HG03521 (cell line): ENCODE data around the gene MTMR1.

Experiments used
- ATAC-seq: cut with Tn5 transposase; IDR thresholded peaks from one replicate; pipeline ENCODE4 v1.9.1; 2021; ENCODE audit warnings: mild to moderate bottlenecking, moderate library complexity; ENCODE audit not compliant: unreplicated experiment

The MTMR1 gene

GRCh38 chrX:150692831-150693724 is at the start of gene MTMR1:
Gene MTMR1, plus strand, starts transcription at chrX:150693396. Its CDS starts 135 bp downstream, at chrX:150693531.
- peak; percentile 37 for ATAC-seq

DNA sequence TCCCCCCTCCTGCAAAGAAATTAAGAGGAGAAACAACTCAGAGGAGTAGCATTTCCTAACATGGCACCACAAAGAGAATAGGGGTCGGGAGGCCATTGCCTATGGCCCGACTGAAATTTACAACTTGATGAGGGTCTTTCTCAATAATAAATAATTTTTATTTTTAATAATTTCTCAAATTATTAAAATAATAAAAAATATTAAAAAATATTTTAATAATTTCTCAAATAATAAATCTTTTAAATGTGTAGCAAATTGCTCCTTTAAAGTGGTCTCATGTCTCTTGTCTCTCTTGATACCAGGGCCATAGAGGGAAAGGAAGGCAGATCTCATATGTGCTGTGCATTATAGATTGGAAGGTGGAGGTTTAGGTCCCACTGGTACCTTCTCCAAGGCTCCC is 49.2 kb upstream of the MTMR1 start:
- ATAC-seq = no peak

- ATAC-seq = no peak
Measured at GRCh38 chrX:150644422-150644821, 48.8 kb upstream of the MTMR1 start.

DNA sequence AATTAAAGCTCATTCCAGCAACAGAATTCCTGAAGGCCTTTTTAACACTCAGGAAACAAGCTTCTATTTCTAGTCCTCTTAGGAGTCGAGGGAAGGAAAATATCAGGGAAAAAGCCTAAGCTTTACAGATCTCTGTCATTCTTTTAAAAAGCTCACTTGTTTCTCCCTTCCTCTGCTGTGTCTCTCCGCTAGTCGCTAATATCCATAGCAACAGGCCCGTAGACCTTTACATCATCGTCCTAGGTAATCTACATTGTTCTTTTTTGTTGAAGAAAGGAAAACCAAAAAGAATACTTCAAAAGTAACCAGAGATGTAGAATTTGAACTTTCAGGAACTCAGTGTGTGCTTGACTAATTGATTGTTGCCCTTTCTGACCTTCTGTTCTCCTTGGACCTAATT is 45.9 kb upstream of the MTMR1 start:
- ATAC-seq = no peak

DNA sequence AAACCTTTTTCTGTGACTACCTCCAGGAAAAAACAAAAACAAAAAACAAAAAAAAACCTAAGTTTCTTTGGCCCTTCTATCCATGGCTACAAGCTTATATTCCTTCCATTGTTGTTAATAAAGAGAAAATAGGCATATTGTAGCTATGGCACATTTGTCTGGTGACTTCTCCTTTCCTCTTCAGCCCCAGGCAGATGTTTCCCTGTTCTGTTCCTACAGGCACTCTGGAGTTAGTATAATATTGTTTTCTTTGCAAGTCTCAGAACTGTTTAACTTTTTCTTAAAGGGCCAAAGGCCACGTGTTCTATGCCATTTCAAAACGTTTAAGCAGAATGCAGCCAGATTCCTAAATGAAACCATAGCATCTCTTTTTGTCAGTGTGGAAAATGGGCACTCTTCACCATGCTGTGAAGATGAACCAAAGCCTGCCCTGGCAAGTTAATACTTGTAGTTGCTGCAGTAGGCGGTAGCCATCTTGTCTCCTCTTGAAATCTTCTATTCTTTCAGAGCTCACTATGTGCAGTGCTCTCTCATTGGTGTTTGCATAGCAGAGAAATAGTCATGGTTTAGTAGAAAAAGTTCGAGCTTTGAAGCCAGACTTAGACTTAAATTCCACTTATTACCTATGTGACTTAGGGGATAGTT is 44.8 kb upstream of the MTMR1 start:
- ATAC-seq = no peak

- ATAC-seq = no peak
Measured at GRCh38 chrX:150649096-150649870, 43.9 kb upstream of the MTMR1 start.

DNA sequence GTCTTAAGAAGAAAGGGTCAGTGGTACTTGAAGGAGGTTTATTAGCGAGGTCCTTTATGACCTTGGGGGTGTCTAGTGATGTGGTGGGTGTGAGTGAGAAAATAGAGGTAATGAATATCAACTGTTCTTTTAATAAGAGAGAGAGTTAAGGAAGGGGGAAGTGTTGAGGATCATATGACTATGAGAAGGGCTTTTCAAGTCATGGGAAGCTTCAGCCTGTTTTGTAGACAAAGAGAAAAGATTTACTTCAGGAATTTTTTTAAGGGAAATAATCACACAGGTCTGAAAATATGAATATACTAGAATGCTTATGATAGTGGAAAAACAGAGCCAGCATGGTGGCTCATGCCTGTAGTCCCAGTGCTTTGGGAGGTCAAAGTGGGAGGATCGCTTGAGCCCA is 41.3 kb upstream of the MTMR1 start:
- no peak for ATAC-seq

DNA sequence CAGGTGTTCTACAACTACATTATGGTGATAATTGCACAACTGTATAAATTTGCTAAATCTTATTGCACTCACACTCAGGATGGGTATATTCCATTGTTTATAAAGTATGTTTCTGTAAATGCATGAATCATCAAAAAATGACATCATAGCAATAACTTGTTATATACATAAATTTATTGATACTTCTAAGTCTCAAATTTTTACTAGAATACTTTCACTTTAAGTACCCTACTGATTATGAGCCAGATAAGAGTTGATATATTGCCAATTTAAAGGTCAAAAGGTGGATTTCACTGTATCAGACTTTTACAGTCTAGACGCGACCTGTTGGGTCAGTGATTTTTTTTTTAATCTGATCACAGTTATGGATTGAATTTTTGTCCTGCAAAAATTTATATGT is 37.4 kb upstream of the MTMR1 start:
- no peak for ATAC-seq

- ATAC-seq = no peak
Measured at GRCh38 chrX:150663073-150663472, 30.1 kb upstream of the MTMR1 start.

DNA sequence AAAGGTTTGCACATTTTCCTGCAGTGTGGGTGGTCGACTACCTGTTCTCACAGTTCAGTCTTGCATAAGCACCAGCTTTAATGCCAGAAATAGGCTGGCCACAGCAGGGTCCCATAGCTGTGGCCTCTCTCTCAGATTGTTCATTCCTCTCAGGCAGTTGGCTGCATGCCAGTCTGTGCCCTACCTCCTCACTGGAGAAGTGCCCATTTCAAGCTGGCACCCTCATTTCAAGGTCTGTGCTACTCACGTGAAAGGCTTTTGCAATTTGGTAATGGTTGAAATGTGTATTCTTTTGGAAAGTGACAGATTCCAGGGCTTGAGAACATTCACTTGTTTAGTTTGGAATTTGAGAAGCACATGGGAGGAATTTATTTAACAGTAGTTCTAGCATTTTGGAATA is 28.9 kb upstream of the MTMR1 start:
- no peak for ATAC-seq

- ATAC-seq = no peak
Measured at GRCh38 chrX:150676221-150676620, 17.0 kb upstream of the MTMR1 start.

- no peak for ATAC-seq
Measured at GRCh38 chrX:150680974-150681373, 12.2 kb upstream of the MTMR1 start.

DNA sequence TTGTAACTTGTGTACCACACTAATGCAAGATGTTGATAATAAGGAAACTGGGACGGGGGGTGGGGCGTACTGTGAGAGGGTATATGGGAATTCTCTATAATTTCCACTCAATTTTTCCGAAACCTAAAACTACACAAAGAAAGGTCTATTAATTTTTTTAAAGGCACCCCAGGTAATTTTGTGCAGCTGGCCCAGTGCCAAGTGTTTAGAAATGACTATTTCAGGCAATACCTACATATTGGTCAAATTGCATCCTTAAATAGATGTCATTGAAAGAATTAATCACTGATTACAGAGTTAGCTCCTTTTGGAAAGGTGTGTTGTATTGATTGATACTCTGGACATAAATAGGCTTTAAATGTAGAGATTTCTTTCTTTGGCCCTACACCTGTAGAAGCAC is 10.1 kb upstream of the MTMR1 start:
- no peak for ATAC-seq

GRCh38 chrX:150683536-150684146 is 9.6 kb upstream of the MTMR1 start:
- no peak for ATAC-seq

DNA sequence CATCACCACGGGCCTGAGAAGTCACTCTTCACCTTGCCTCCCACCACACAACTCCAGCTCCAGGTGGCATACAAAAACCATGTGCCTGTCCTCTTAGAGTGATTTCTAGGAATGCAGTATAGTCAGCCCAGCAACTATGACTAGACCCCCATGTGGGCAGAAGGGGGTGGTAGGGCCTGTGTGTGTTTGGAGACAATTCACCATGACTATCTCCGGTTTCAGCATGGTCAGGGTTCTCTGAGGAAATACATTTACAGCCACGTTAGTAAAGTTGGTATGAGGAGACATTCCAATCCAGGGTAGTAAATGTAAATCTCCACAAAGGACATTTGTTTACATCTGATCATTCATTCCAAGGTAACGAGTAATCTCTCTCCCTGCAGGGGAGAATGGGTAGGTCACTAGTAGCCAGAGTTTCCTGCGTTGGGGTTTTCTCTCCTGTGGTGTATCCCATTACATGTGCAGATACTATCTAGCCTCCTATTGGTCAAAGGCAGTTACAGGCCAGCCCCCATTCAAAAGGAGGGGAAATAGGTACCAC is 4.2 kb upstream of the MTMR1 start:
- no peak for ATAC-seq

- no peak for ATAC-seq
Measured at GRCh38 chrX:150690126-150690525, 3.1 kb upstream of the MTMR1 start.

DNA sequence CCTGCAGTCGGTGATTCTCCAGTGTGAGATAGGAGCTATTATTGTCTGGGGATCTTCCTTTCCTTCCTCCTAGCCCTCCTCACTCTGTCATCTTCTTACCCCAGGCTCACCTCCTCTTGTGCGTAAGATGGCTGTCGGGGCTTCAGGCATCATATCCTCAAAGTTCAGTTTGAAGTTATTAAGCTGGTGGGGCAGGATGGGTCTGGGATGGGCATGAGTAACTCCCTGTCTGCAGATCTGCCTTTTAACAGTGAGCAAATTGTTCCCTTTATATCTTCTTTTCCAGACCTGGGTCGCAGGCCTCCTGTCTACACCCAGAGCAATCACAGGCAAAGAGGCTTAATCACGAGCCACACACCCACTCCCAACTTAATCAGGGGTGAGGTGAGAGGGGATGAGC is 900 bp upstream of the MTMR1 start:
- ATAC-seq = no peak

DNA sequence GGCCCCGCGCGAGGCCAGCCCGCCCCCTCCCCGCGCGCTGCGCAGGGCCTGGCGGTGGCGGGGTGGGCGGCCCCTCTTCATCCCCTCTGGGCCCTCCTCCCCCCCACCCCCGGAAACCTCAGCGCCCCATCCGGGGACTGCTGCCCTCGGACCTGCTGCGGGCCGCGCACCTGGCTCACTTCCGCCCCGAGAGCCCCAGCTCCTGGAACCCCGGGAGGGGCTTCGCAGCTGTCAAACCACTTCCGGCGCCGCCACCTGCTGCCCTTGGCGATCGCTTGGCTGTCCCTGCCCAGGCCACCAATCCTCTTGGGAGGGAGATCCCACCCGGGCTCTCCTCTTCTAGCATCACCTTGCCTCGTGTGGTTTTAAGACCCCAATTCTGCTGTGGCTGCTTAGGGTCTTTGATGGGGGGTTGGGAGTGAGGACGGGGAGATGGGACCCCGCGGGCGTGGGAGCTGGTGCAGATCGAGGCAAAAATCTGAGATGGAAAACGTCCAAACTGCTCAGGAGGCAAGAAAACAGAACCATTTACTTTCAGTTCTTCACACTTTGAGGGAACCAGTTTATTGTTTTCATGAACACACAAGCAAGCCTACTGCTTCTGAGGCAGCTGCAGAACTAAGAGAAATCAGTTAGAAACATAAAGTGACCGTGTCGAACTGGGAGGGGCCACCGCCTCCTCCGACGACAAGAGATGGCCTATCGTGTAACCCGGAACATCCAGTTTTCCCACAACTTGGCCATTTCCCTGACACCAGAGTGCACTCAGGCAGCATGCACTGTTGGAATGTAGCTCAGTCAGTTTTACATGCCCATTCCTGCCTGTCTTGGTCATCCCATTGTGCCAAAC is 754 bp downstream of the MTMR1 start:
- ATAC-seq = peak; percentile 66

DNA sequence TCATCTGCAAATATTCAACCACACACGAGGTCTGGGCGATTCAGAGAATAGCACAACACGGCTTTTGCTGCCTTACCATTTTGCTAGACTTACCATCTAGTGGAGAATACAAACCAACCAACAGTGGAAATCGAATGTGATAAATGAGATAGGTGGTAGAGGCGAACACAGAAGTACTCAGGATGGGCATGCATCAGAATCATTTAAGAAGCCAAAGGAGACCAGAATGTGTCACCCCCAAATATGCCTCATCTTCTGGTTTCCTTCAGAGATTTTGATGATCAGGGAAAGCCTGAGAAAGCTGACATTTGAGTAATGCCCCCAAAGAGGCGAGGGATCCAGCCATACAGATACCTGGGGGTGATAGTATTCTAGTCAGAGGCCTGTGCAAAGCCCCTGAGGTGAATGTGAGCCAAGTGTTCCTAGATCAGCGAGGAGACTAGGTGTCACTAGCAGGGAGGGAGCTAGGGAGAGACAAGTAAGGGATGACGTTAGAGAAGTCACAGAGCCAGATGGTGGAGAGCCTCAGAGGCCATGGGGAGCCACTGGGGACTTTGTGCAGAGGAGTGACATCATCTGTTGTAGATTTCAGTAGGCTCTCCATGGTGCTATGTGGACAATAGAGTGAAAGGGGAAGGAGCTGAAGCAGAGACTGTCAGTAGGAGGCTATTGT is 1.7 kb downstream of the MTMR1 start:
- ATAC-seq = no peak
